GM12878 (cell line): ENCODE data around the gene DMWD. TPM values are rescaled to one million over a fixed set of nuclear protein-coding genes. Genes with fewer than 3 reads are reported as not detected.

Experiments
- CHD2 ChIP-seq: IDR thresholded peaks from 2 replicates; pipeline ENCODE4 v1.6.1; 2011; ENCODE audit warnings: low read depth, low read length, improper control_type of control experiment, borderline replicate concordance
- CHD4 ChIP-seq: fragments of 200-600 bp; sonication (generic); IDR thresholded peaks from 2 replicates; pipeline ENCODE4 v1.6.1; 2016; ENCODE audit warnings: mild to moderate bottlenecking
- HDAC2 ChIP-seq: fragments of 200-600 bp; sonication (generic); IDR thresholded peaks from 2 replicates; pipeline ENCODE4 v1.6.1; 2017
- KAT2A ChIP-seq: conservative IDR thresholded peaks from 2 replicates; pipeline ENCODE4 v1.6.1; 2011; ENCODE audit warnings: low read depth, low read length; ENCODE audit not compliant: control insufficient read depth
- LARP7 ChIP-seq: fragments of 450-650 bp; IDR thresholded peaks from 2 replicates; pipeline ENCODE4 v1.6.1; 2017; ENCODE audit warnings: mild to moderate bottlenecking
- MEF2B ChIP-seq: fragments of 450-650 bp; IDR thresholded peaks from 2 replicates; pipeline ENCODE4 v1.6.1; 2018; ENCODE audit warnings: mild to moderate bottlenecking, moderate library complexity; ENCODE audit not compliant: partially characterized antibody, poor library complexity, severe bottlenecking
- MYB ChIP-seq: fragments of 150-350 bp; IDR thresholded peaks from 2 replicates; pipeline ENCODE4 v1.6.1; 2014; ENCODE audit warnings: mild to moderate bottlenecking, low read depth, low read length, borderline replicate concordance
- MYC ChIP-seq: IDR thresholded peaks from 2 replicates; pipeline ENCODE4 v1.6.1; 2011; ENCODE audit warnings: mild to moderate bottlenecking, low read length, moderate library complexity, inconsistent platforms; ENCODE audit not compliant: insufficient read depth, insufficient replicate concordance, insufficient read length, severe bottlenecking
- NBN ChIP-seq: fragments of 450-650 bp; IDR thresholded peaks from 2 replicates; pipeline ENCODE4 v1.6.1; 2016
- NFXL1 ChIP-seq: fragments of 450-650 bp; IDR thresholded peaks from 2 replicates; pipeline ENCODE4 v1.6.1; 2017; ENCODE audit warnings: antibody characterized with exemption, mild to moderate bottlenecking, borderline replicate concordance
- RELA ChIP-seq: fragments of 450-650 bp; IDR thresholded peaks from 2 replicates; pipeline ENCODE4 v1.8.0; 2014; ENCODE audit warnings: borderline replicate concordance; ENCODE audit not compliant: partially characterized antibody
- SIN3A ChIP-seq: IDR thresholded peaks from 2 replicates; pipeline ENCODE4 v1.6.1; 2012; ENCODE audit warnings: low read depth, low read length, improper control_type of control experiment
- SMARCA5 ChIP-seq: fragments of 450-650 bp; IDR thresholded peaks from 2 replicates; pipeline ENCODE4 v1.6.1; 2017; ENCODE audit warnings: mild to moderate bottlenecking
- TCF3 ChIP-seq: IDR thresholded peaks from 2 replicates; pipeline ENCODE4 v1.6.1; 2012; ENCODE audit warnings: low read depth, mild to moderate bottlenecking, low read length, borderline replicate concordance; ENCODE audit not compliant: insufficient read depth
- ZNF207 ChIP-seq: fragments of 450-650 bp; IDR thresholded peaks from 2 replicates; pipeline ENCODE4 v1.6.1; 2014; ENCODE audit warnings: antibody characterized with exemption, mild to moderate bottlenecking, borderline replicate concordance
- ZZZ3 ChIP-seq: IDR thresholded peaks from 2 replicates; pipeline ENCODE4 v1.6.1; 2011; ENCODE audit warnings: low read depth; ENCODE audit not compliant: control insufficient read depth, insufficient read length
- polyA plus RNA-seq, 11 experiments: library from polyadenylated mRNA; depleted of rRNA in 4 of 11; unstranded in 6 of 11; stranded (reverse) in 5 of 11; fragments of >200 nt; fragmentation: Nextera tagmentation in 4 of 11; fragmentation: Illumina TruSeq in 1 of 11; extraction: Ambion mirVana in 4 of 11; extraction: Trizol in 1 of 11; gene quantifications; 1 replicate in 1 of 11; 2 replicates in 10 of 11; pipeline versions ENCODE4 v1.2.1 to v1.2.3, GENCODE V29; 2011 to 2016; ENCODE audit warnings: inconsistent platforms in 2 of 11, missing spikeins in 2 of 11, low read depth in 1 of 11
- total RNA-seq, 4 experiments: library from RNA; depleted of rRNA in 3 of 4; stranded (reverse); fragments of >200 nt in 3 of 4; fragmentation: Illumina TruSeq in 1 of 4; extraction: Trizol in 1 of 4; gene quantifications; 2 replicates each; pipeline versions ENCODE4 v1.2.1 to v1.2.3, GENCODE V29; 2013 to 2021
- TF ChIP-seq, protein P1 (sequence below): fragments of 450-650 bp; IDR thresholded peaks from 2 replicates; pipeline ENCODE4 v1.6.1; 2016; ENCODE audit warnings: mild to moderate bottlenecking, moderate library complexity, borderline replicate concordance
- TF ChIP-seq, protein P2 (sequence below): fragments of 150-350 bp; IDR thresholded peaks from 2 replicates; pipeline ENCODE4 v1.6.1; 2016; ENCODE audit warnings: low read depth, low read length
- TF ChIP-seq, protein P3 (sequence below): IDR thresholded peaks from 2 replicates; pipeline ENCODE4 v1.6.1; 2011; ENCODE audit warnings: mild to moderate bottlenecking, low read depth, low read length, moderate library complexity; ENCODE audit not compliant: insufficient replicate concordance
- TF ChIP-seq, protein P4 (sequence below): fragments of 450-650 bp; IDR thresholded peaks from 2 replicates; pipeline ENCODE4 v1.6.1; 2016; ENCODE audit warnings: mild to moderate bottlenecking

DMWD gene
- total and polyA plus RNA-seq, 10 of the 15 experiments (the other 5 are each of a cell fraction or from before 2014, with no cell fraction given) = 3.5 to 56.0 (median 11.6) TPM

GRCh38 chr19:45792470-45793177, at the start of gene DMWD (continued):
- TF ChIP-seq, protein P1, sequence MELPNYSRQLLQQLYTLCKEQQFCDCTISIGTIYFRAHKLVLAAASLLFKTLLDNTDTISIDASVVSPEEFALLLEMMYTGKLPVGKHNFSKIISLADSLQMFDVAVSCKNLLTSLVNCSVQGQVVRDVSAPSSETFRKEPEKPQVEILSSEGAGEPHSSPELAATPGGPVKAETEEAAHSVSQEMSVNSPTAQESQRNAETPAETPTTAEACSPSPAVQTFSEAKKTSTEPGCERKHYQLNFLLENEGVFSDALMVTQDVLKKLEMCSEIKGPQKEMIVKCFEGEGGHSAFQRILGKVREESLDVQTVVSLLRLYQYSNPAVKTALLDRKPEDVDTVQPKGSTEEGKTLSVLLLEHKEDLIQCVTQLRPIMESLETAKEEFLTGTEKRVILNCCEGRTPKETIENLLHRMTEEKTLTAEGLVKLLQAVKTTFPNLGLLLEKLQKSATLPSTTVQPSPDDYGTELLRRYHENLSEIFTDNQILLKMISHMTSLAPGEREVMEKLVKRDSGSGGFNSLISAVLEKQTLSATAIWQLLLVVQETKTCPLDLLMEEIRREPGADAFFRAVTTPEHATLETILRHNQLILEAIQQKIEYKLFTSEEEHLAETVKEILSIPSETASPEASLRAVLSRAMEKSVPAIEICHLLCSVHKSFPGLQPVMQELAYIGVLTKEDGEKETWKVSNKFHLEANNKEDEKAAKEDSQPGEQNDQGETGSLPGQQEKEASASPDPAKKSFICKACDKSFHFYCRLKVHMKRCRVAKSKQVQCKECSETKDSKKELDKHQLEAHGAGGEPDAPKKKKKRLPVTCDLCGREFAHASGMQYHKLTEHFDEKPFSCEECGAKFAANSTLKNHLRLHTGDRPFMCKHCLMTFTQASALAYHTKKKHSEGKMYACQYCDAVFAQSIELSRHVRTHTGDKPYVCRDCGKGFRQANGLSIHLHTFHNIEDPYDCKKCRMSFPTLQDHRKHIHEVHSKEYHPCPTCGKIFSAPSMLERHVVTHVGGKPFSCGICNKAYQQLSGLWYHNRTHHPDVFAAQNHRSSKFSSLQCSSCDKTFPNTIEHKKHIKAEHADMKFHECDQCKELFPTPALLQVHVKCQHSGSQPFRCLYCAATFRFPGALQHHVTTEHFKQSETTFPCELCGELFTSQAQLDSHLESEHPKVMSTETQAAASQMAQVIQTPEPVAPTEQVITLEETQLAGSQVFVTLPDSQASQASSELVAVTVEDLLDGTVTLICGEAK = peak; percentile 86
- TF ChIP-seq TCF3 (no peak), RELA (no peak), MEF2B (peak; percentile 85), SMARCA5 (peak; percentile 75), CHD2 (0 out of 2 replicates have a peak, but pooled peaks have one; percentile 51), ZZZ3 (no peak), ZNF207 (no peak), KAT2A (no peak), HDAC2 (no peak), LARP7 (peak; percentile 89), MYB (no peak), NBN (peak; percentile 51; the same call in 1 of the 2 replicates), SIN3A (peak; percentile 55; the same call in 1 of the 2 replicates), NFXL1 (no peak), CHD4 (no peak), MYC (no peak)
- TF ChIP-seq, protein P2, sequence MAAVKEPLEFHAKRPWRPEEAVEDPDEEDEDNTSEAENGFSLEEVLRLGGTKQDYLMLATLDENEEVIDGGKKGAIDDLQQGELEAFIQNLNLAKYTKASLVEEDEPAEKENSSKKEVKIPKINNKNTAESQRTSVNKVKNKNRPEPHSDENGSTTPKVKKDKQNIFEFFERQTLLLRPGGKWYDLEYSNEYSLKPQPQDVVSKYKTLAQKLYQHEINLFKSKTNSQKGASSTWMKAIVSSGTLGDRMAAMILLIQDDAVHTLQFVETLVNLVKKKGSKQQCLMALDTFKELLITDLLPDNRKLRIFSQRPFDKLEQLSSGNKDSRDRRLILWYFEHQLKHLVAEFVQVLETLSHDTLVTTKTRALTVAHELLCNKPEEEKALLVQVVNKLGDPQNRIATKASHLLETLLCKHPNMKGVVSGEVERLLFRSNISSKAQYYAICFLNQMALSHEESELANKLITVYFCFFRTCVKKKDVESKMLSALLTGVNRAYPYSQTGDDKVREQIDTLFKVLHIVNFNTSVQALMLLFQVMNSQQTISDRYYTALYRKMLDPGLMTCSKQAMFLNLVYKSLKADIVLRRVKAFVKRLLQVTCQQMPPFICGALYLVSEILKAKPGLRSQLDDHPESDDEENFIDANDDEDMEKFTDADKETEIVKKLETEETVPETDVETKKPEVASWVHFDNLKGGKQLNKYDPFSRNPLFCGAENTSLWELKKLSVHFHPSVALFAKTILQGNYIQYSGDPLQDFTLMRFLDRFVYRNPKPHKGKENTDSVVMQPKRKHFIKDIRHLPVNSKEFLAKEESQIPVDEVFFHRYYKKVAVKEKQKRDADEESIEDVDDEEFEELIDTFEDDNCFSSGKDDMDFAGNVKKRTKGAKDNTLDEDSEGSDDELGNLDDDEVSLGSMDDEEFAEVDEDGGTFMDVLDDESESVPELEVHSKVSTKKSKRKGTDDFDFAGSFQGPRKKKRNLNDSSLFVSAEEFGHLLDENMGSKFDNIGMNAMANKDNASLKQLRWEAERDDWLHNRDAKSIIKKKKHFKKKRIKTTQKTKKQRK = no peak
- TF ChIP-seq, protein P3, sequence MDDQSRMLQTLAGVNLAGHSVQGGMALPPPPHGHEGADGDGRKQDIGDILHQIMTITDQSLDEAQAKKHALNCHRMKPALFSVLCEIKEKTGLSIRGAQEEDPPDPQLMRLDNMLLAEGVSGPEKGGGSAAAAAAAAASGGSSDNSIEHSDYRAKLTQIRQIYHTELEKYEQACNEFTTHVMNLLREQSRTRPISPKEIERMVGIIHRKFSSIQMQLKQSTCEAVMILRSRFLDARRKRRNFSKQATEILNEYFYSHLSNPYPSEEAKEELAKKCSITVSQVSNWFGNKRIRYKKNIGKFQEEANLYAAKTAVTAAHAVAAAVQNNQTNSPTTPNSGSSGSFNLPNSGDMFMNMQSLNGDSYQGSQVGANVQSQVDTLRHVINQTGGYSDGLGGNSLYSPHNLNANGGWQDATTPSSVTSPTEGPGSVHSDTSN = peak; percentile 96
- TF ChIP-seq, protein P4, sequence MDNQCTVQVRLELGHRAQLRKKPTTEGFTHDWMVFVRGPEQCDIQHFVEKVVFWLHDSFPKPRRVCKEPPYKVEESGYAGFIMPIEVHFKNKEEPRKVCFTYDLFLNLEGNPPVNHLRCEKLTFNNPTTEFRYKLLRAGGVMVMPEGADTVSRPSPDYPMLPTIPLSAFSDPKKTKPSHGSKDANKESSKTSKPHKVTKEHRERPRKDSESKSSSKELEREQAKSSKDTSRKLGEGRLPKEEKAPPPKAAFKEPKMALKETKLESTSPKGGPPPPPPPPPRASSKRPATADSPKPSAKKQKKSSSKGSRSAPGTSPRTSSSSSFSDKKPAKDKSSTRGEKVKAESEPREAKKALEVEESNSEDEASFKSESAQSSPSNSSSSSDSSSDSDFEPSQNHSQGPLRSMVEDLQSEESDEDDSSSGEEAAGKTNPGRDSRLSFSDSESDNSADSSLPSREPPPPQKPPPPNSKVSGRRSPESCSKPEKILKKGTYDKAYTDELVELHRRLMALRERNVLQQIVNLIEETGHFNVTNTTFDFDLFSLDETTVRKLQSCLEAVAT = peak; percentile 64; the same call in 1 of the 2 replicates
